ENCODE data around the gene NANOS2. TPM values are rescaled to one million over a fixed set of nuclear protein-coding genes. Genes with fewer than 3 reads are reported as not detected.

NANOS2 gene
- total and polyA plus RNA-seq, 9 of the 15 experiments (the other 6 are each of a cell fraction or from before 2014, with no cell fraction given) = not detected

DNA sequence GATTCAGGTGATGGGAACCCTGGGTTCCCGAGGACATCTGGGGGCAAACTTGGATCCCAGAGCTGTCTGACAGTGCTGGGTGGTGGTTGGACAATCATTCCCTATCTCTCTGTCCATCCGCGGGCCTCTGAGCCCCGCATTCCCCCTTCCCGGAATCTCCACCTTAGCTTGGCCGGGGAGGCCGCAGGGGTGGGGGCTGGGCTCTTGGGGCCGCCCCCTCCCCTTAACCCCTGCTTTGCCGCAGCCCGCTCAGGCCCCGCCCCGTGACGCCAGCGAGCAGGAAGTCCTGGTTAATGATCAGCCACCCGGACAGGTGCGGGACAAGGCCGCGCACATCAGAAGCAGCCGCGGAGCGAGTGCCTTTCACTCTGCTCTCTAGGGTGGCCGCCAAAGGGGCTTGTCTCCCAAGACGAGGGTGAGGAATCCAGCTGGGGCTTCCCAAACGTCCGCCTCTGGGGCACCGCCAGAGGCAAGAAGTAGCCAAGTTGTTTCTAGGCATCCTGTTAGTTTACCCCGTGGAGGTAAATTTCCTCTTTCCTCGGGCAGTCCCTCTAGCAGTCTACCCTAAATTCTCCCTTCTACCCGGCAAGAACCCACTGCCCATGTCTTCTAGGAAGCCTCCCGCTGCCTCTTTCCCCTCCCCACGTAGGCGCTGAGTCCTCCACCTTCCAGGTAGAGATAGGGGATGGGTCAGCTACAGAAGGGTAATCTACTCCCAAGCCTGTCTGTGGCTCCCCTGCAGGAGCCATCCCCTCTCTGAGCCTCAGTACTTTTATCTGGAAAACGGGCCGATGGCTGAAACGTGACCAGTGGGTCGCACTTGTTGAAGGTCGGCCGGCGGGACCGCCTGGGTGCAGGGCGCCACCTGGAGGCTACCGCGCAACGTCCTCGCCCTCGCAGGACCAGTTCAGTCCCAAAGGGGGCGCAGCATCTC lies 31.7 kb downstream of the NANOS2 start (continued):
- TF ChIP-seq MITF (IDR thresholded peaks at IDR 0.05) (0 out of 2 replicates have a peak, but pooled peaks have one; percentile 59), NFIX (CRISPR knock-in tag; IDR thresholded peaks at IDR 0.05; ENCODE audit: low read depth) (no peak), PHB2 (IDR thresholded peaks at IDR 0.05; ENCODE audit: low read depth) (no peak), ZBTB2 (IDR thresholded peaks at IDR 0.05) (no peak; the same call in 1 of the 2 replicates), MLLT1 (IDR thresholded peaks at IDR 0.05) (peak; percentile 51 to 91; a peak in 2 of 4 replicates), CEBPG (CRISPR knock-in tag; IDR thresholded peaks at IDR 0.05) (0 out of 2 replicates have a peak, but pooled peaks have one; percentile 6), CEBPG (tag; conservative IDR thresholded peaks at IDR 0.05 in 1 of 2, IDR thresholded peaks at IDR 0.05 in 1 of 2) (no peak), KAT7 (CRISPR knock-in tag; IDR thresholded peaks at IDR 0.05; ENCODE audit: borderline replicate concordance) (no peak), HDAC3 (IDR thresholded peaks at IDR 0.05; ENCODE audit: borderline replicate concordance, partially characterized antibody) (no peak)
- TF ChIP-seq, protein P1, sequence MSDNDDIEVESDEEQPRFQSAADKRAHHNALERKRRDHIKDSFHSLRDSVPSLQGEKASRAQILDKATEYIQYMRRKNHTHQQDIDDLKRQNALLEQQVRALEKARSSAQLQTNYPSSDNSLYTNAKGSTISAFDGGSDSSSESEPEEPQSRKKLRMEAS (CRISPR knock-in tag; IDR thresholded peaks at IDR 0.05) = peak; percentile 81
- TF ChIP-seq, protein P2, sequence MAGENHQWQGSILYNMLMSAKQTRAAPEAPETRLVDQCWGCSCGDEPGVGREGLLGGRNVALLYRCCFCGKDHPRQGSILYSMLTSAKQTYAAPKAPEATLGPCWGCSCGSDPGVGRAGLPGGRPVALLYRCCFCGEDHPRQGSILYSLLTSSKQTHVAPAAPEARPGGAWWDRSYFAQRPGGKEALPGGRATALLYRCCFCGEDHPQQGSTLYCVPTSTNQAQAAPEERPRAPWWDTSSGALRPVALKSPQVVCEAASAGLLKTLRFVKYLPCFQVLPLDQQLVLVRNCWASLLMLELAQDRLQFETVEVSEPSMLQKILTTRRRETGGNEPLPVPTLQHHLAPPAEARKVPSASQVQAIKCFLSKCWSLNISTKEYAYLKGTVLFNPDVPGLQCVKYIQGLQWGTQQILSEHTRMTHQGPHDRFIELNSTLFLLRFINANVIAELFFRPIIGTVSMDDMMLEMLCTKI (IDR thresholded peaks at IDR 0.05; ENCODE audit: partially characterized antibody) = no peak

All from K562 (cell line).